PC-3 (cell line): ENCODE data around the gene RARRES2. TPM values are rescaled to one million over a fixed set of nuclear protein-coding genes. Genes with fewer than 3 reads are reported as not detected.
"Not testable (repeated sequence)": the region's sequence is repeated elsewhere in the genome, so short reads cannot be mapped to it uniquely, and the experiment has no call there.

Experiments
- ATAC-seq: fragments of 200-7000 bp; cut with Tn5 transposase; 2 replicates; pipeline ENCODE4 v1.9.1; 2020; ENCODE audit warnings: mild to moderate bottlenecking, moderate library complexity
- BruUV-seq: library from RNA; stranded (reverse); fragments of 400-500 nt; replicated peaks from 2 replicates; lab custom pipeline; 2021; lab: Mats Ljungman, UMichigan
- CTCF ChIA-PET: fragments of 300-600 bp; sonication (Branson Sonifier 250); formaldehyde crosslinking; loops from one replicate; lab custom pipeline; 2022; ENCODE audit warnings: antibody characterized with exemption; lab: Charles Lee
- POLR2A ChIA-PET: fragments of 300-600 bp; sonication (Branson Sonifier 250); formaldehyde crosslinking; loops from one replicate; lab custom pipeline; 2022; ENCODE audit warnings: antibody characterized with exemption; ENCODE audit not compliant: unreplicated experiment; lab: Charles Lee
- DNase-seq: peaks from one replicate; pipeline ENCODE4 v3.0.0-alpha.2; 2015
- H2AFZ ChIP-seq: fragments of 300-600 bp; sonication (generic); 2 replicates; pipeline ENCODE4 v1.6.0; 2016; ENCODE audit warnings: antibody characterized with exemption, low read length
- H3F3A ChIP-seq: fragments of 300-600 bp; sonication (generic); one replicate; pipeline ENCODE4 v1.6.0; 2017; ENCODE audit warnings: antibody characterized with exemption, low read length, control low read depth, mild to moderate bottlenecking; ENCODE audit not compliant: unreplicated experiment
- H3K27ac ChIP-seq: fragments of 300-600 bp; sonication (generic); 2 replicates; pipeline ENCODE4 v1.5.1; 2016; ENCODE audit warnings: mild to moderate bottlenecking, low read length
- H3K27me3 ChIP-seq: fragments of 300-600 bp; sonication (generic); 2 replicates; pipeline ENCODE4 v1.6.1; 2016; ENCODE audit warnings: low read length, mixed read lengths
- H3K36me3 ChIP-seq: fragments of 300-600 bp; sonication (generic); 2 replicates; pipeline ENCODE4 v1.6.1; 2016; ENCODE audit warnings: low read depth, mixed run types, low read length, mixed read lengths
- H3K4me1 ChIP-seq: fragments of 300-600 bp; sonication (generic); 2 replicates; pipeline ENCODE4 v1.5.1; 2016; ENCODE audit warnings: low read length; ENCODE audit not compliant: insufficient read depth
- H3K4me2 ChIP-seq: fragments of 300-600 bp; sonication (generic); 2 replicates; pipeline ENCODE4 v1.6.0; 2016; ENCODE audit warnings: low read length
- H3K4me3 ChIP-seq: fragments of 300-600 bp; sonication (generic); 2 replicates; pipeline ENCODE4 v1.5.1; 2016; ENCODE audit warnings: mild to moderate bottlenecking, low read length, mixed read lengths
- H3K79me2 ChIP-seq: fragments of 300-600 bp; sonication (generic); 2 replicates; pipeline ENCODE4 v1.6.1; 2017; ENCODE audit warnings: low read length, mixed read lengths
- H3K9ac ChIP-seq: fragments of 300-600 bp; sonication (generic); 2 replicates; pipeline ENCODE4 v1.6.0; 2016; ENCODE audit warnings: mild to moderate bottlenecking, low read length
- H3K9me2 ChIP-seq: fragments of 300-600 bp; sonication (generic); replicated peaks from 2 replicates; pipeline ENCODE4 v1.6.1; 2016; ENCODE audit warnings: mixed run types, low read length, mixed read lengths
- H3K9me3 ChIP-seq: fragments of 300-600 bp; sonication (generic); 2 replicates; pipeline ENCODE4 v1.6.1; 2016; ENCODE audit warnings: low read length, mixed read lengths
- H4K20me1 ChIP-seq: fragments of 300-600 bp; sonication (generic); 2 replicates; pipeline ENCODE4 v1.6.1; 2016; ENCODE audit warnings: low read length, mixed read lengths
- CTCF ChIP-seq: fragments of 300-600 bp; sonication (generic); conservative IDR thresholded peaks from 2 replicates; pipeline ENCODE4 v1.5.1; 2017; ENCODE audit warnings: antibody characterized with exemption, low read depth, mild to moderate bottlenecking, low read length
- EZH2 ChIP-seq: fragments of 300-600 bp; sonication (generic); IDR thresholded peaks from one replicate; pipeline ENCODE4 v1.6.1; 2017; ENCODE audit warnings: antibody characterized with exemption, mild to moderate bottlenecking, low read length; ENCODE audit not compliant: unreplicated experiment
- EZH2phosphoT487 ChIP-seq: fragments of 300-600 bp; sonication (generic); IDR thresholded peaks from 2 replicates; pipeline ENCODE4 v1.6.1; 2018; ENCODE audit warnings: mild to moderate bottlenecking, antibody characterized with exemption, low read length, borderline replicate concordance
- intact Hi-C: fragments of 100-400 bp; cut with micrococcal nuclease; formaldehyde crosslinking; loops from 2 replicates; pipeline ENCODE4 v1.9.0; 2023
- total RNA-seq: library from RNA; depleted of rRNA; stranded (reverse); fragments of >200 nt; gene quantifications from 2 replicates; pipeline ENCODE4 v1.2.3, GENCODE V29; 2014

RARRES2 gene
- total RNA-seq, 1 experiment from 2014 or later: 1.6 TPM

DNA sequence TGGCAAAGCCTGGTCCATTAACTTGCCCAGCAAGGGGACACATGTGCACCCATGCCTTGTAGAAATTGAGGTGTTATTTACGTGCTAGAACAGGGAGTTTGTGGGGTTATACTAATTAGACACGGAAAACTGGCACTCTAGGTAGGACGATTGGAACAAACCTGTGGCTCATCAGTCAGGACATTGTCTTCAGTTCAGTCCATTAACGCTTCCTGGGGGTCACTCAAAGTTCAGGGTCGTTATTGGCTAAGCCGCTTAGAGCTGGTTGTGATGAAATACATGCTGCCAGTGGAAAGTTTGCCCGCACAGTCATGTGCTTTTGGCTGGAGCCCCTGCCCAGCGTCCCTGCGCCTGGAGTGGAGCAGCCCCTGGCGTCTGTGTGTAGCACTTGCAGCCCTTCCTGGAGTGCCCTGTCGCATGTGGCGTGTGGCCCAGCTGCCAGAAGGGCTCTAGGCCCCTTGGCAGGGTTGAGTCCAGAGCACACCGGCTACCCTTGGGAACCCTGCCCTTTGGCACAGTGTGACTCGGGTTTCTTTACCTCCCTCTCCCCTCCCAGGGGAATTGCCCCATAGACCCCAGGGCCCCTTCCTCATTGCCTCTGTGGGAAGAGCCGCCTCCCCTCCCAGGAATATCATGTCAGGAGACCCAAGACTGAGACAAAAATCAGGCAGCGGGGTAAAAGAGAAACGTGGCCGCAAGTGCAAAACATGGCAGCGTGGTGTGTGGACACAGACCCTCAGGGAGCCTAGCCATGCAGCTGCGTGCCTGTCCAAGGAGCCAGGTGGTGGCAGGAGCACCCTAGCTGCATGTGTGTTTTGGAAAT, 47.5 kb upstream of the RARRES2 start:
- ChIA-PET CTCF (interaction anchor here (0.6 kb wide), 1 partner anchor 11 kb away, joined by 3 read pairs; no protein-coding TSS in a partner anchor), POLR2A (no interaction called here)
- Histone ChIP-seq H3K79me2 (no peaks in the 10 kb centered on the region), H3K9ac (no peak overlapping the region), H3K36me3 (no peaks in the 10 kb centered on the region), H3K4me2 (no peak overlapping the region), H2AFZ (no peak overlapping the region), H3K27ac (no peak overlapping the region), H3K4me3 (no peak overlapping the region), H3K9me3 (no peaks in the 10 kb centered on the region), H3F3A (peaks cover 4% of the 10 kb centered on the region), H3K9me2 (no peaks in the 10 kb centered on the region), H4K20me1 (no peaks in the 10 kb centered on the region), H3K4me1 (peaks cover 9% of the 10 kb centered on the region), H3K27me3 (no peaks in the 10 kb centered on the region)
- BruUV-seq: no TSS peak
- intact Hi-C loops: no loop called here
- ATAC-seq (no peak), DNase-seq (no peak)
- TF ChIP-seq EZH2phosphoT487: no peak
- no peak for TF ChIP-seq CTCF
- no peak for TF ChIP-seq EZH2

GRCh38 chr7:150388306-150388705, 46.9 kb upstream of the RARRES2 start:
- no TSS peak for BruUV-seq
- Histone ChIP-seq H3K9me3 (no peaks in the 10 kb centered on the region), H4K20me1 (no peaks in the 10 kb centered on the region), H3K79me2 (no peaks in the 10 kb centered on the region), H2AFZ (no peak overlapping the region), H3K36me3 (no peaks in the 10 kb centered on the region), H3K9me2 (no peaks in the 10 kb centered on the region), H3K27me3 (no peaks in the 10 kb centered on the region), H3K4me2 (no peak overlapping the region), H3K4me3 (no peak overlapping the region), H3K27ac (no peak overlapping the region), H3K9ac (no peak overlapping the region), H3K4me1 (peaks cover 9% of the 10 kb centered on the region), H3F3A (peaks cover 4% of the 10 kb centered on the region)
- ChIA-PET POLR2A (no interaction called here), CTCF (no interaction called here)
- intact Hi-C loops: no loop called here
- ATAC-seq (no peak), DNase-seq (no peak)
- TF ChIP-seq EZH2: no peak
- no peak for TF ChIP-seq CTCF
- TF ChIP-seq EZH2phosphoT487: no peak

GRCh38 chr7:150385884-150386283, 44.5 kb upstream of the RARRES2 start:
- H3K4me1 ChIP-seq: peaks cover 13% of the 10 kb centered on the region
- H3F3A ChIP-seq, H3K9ac ChIP-seq, BruUV-seq, H3K36me3 ChIP-seq, ATAC-seq, H3K27me3 ChIP-seq, POLR2A ChIA-PET, H3K4me3 ChIP-seq, CTCF ChIA-PET, H3K4me2 ChIP-seq, intact Hi-C loops, H3K9me2 ChIP-seq, H3K79me2 ChIP-seq, DNase-seq, H4K20me1 ChIP-seq, H3K9me3 ChIP-seq, H3K27ac ChIP-seq, H2AFZ ChIP-seq: not testable (repeated sequence)
